Colonic mucosa (tissue), 4 donors: ENCODE data around the gene KIF1A. TPM values are rescaled to one million over a fixed set of nuclear protein-coding genes. Genes with fewer than 3 reads are reported as not detected.

Experiments used
- DNase-seq: peaks from one replicate; pipeline ENCODE4 v3.0.0-alpha.2; 2020
- H3K27ac ChIP-seq: fragments of 200-600 bp; one replicate; pipeline ENCODE4 v1.8.0; 2021
- H3K27me3 ChIP-seq: fragments of 200-600 bp; one replicate; pipeline ENCODE4 v1.8.0; 2021
- H3K36me3 ChIP-seq: fragments of 200-600 bp; one replicate; pipeline ENCODE4 v1.8.0; 2021
- H3K4me1 ChIP-seq: fragments of 200-600 bp; one replicate; pipeline ENCODE4 v1.8.0; 2021; ENCODE audit warnings: mild to moderate bottlenecking
- H3K4me3 ChIP-seq: fragments of 200-600 bp; one replicate; pipeline ENCODE4 v1.8.0; 2021
- H3K9ac ChIP-seq, 2 donors: one replicate each; pipeline ENCODE4 v1.7.0; 2013; ENCODE audit warnings: control low read depth in 2 of 2, low read depth in 2 of 2, low read length in 2 of 2
- H3K9me3 ChIP-seq: fragments of 200-600 bp; one replicate; pipeline ENCODE4 v1.8.0; 2021
- intact Hi-C: fragments of 100-400 bp; cut with DNase I; formaldehyde crosslinking; loops from one replicate; pipeline ENCODE4 v1.14.1; 2022
- total RNA-seq, 2 donors: library from RNA; stranded (reverse); fragmentation: NEBNext Ultra II Directional in 1 of 2; extraction: Animal tissue kit (Norgen Biotek cat#: 25700) in 1 of 2; gene quantifications; one replicate each; pipeline ENCODE4 v1.2.1, GENCODE V29; 2021
- TF ChIP-seq, protein P1 (sequence below): fragments of 200-600 bp; IDR thresholded peaks from one replicate; pipeline ENCODE4 v1.8.0; 2022; ENCODE audit warnings: antibody characterized with exemption, mild to moderate bottlenecking
- donor health status: healthy.
- donor health status: DM: no; HTN: no; CAD: no.
- donor health status: DM: no; HTN: no; CAD: no.

The KIF1A gene
- total RNA-seq, 2 donors from 2014 or later, result 1.9 to 4.3 TPM

DNA sequence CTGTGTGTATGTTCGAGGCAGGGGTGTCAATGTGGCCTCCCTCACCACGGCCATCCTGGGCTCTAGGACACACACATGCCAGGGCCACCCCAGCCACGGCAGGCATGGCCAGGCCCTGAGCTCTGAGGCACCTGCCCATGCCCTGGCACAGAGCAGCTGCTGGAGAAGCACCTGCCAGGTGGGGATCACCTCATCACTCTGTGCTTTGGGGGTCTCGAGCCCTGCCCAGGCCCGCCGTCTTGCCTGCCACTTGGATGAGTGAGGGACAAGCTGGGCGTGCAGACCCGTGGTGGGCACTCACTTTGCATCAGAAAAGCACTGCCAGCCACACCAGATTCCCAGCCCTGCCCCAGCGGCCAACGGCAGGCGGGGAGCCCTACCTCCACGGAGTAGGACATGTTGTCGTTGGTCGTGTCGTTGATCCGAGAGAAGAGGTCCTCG lies 33.1 kb downstream of the KIF1A start:
- Histone ChIP-seq H3K9me3 (no peaks in the 10 kb centered on the region), H3K36me3 (no peaks in the 10 kb centered on the region), H3K27me3 (no peaks in the 10 kb centered on the region), H3K9ac (no peak overlapping the region), H3K4me1 (no peaks in the 10 kb centered on the region), H3K4me3 (no peak overlapping the region), H3K27ac (no peak overlapping the region)
- no peak for DNase-seq
- intact Hi-C loops, result no loop called here
- TF ChIP-seq, protein P1, sequence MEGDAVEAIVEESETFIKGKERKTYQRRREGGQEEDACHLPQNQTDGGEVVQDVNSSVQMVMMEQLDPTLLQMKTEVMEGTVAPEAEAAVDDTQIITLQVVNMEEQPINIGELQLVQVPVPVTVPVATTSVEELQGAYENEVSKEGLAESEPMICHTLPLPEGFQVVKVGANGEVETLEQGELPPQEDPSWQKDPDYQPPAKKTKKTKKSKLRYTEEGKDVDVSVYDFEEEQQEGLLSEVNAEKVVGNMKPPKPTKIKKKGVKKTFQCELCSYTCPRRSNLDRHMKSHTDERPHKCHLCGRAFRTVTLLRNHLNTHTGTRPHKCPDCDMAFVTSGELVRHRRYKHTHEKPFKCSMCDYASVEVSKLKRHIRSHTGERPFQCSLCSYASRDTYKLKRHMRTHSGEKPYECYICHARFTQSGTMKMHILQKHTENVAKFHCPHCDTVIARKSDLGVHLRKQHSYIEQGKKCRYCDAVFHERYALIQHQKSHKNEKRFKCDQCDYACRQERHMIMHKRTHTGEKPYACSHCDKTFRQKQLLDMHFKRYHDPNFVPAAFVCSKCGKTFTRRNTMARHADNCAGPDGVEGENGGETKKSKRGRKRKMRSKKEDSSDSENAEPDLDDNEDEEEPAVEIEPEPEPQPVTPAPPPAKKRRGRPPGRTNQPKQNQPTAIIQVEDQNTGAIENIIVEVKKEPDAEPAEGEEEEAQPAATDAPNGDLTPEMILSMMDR, result no peak

DNA sequence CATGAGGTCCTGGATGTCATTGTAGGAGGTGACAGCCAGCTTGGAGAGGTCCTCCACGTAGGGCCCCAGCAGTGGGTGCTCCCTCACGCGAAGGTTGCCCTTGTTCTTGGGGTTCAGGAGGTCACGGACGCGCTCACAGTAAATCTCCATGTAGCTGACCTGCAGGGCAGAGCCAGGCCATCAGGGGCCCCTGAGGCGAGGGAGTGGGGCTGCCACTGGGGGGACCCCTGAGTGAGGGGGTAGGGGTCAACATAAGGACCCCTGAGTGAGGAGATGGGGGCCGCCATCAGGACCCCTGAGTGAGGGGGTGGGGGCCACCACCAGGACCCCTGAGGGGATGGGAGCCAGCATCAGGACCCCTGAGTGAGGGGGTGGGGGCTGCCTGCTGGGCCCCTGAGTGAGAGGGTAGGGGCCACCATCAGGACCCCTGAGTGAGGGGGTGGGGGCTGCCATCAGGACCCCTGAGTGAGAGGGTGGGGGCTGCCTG lies 33.6 kb downstream of the KIF1A start:
- no peaks in the 10 kb centered on the region for H3K36me3 ChIP-seq
- intact Hi-C loops, result no loop called here
- no peaks in the 10 kb centered on the region for H3K9me3 ChIP-seq
- no peak for DNase-seq
- H3K4me1 ChIP-seq, result no peaks in the 10 kb centered on the region
- H3K4me3 ChIP-seq, result no peak overlapping the region
- no peak overlapping the region for H3K9ac ChIP-seq
- H3K27ac ChIP-seq, result no peak overlapping the region
- H3K27me3 ChIP-seq, result no peaks in the 10 kb centered on the region
- TF ChIP-seq, protein P1, result no peak

DNA sequence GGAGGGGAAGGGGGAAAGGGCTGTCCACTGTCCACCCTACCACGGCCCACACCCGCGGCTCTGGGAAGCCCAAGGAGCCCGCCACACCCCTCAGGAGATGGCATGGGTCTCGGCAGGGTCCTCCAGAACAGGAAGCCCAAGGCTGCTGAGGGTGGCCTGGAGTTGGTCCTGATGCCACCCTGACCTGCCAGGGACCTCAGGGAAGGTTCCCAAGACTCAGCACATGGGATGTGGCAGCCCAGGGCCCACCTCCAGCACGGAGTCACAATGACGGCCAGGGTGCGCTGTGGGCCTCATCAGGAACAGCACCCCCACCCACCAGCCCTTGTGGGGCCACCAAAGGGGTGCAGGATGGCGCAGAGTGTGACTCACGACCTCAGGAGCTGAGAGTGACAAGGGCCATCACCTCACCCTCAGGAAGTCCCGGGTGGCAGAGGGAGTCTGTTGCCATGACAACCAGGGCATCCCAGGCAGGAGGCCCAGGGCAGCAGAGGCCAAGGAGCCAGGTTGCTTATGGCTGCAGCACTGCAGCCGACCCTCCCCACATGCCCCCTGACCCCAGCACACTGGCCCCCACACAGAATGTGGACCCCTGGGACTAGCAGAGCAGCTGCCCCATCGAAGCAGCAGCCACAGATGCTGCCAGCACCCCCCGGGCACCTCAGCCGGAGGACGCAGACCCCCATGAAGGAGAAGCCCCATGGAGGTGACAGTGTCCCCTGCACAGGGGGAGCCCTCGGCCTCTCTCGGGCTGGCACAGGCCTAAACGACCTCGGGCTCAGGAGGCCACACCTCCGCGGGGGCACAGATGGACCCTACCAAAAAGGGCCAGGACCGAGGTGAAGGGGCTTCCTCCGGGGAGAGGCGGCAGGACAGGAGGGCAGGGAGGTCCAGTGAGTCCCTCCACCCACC lies 34.3 kb downstream of the KIF1A start:
- Histone ChIP-seq H3K4me1 (no peaks in the 10 kb centered on the region), H3K9ac (no peak overlapping the region), H3K27me3 (no peaks in the 10 kb centered on the region), H3K4me3 (no peak overlapping the region), H3K36me3 (no peaks in the 10 kb centered on the region), H3K9me3 (no peaks in the 10 kb centered on the region), H3K27ac (no peak overlapping the region)
- DNase-seq, result no peak
- intact Hi-C loops, result no loop called here
- TF ChIP-seq, protein P1, result no peak

DNA sequence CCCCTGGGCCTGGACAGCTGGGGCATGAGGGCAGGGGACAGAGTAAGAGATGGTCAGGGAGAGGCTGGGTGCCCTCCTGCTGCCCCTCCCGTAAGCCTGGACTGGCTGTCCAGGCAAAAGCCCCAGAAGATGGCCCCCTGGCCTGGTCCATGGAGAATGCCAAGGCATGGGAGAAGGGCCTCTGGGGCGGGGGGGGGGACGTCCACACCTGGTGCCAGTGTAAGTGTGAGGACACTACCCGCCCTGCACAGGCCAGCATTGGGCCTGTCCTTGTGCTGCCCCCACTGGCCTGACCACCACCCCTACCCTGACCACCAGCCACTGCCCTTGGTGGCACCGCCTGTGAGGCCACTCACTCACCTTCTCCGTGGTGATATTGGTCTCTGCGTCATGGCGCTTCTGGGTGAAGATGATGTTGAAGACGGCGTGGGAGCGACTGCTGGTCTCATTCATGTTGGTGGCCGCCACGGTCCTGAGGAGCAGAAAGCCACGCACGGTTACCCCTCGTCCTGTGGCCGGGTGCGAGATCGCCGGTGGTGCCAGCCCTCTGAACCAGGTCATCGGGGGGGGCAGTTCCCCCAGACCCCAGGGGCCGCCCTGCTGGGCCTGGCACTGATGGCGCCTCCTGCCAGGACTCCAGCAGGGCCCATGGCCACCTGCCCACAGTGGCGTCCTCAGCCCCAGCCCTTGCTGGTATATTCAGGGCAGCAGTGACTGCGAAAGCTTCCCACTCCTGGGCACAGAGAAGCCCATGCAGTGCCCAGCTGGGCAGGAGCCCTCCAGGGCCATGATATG lies 35.2 kb downstream of the KIF1A start:
- intact Hi-C loops, result no loop called here
- TF ChIP-seq, protein P1, result no peak
- Histone ChIP-seq H3K27me3 (no peaks in the 10 kb centered on the region), H3K9me3 (no peaks in the 10 kb centered on the region), H3K9ac (no peak overlapping the region), H3K27ac (no peak overlapping the region), H3K36me3 (no peaks in the 10 kb centered on the region), H3K4me3 (no peak overlapping the region), H3K4me1 (no peaks in the 10 kb centered on the region)
- DNase-seq, result no peak

DNA sequence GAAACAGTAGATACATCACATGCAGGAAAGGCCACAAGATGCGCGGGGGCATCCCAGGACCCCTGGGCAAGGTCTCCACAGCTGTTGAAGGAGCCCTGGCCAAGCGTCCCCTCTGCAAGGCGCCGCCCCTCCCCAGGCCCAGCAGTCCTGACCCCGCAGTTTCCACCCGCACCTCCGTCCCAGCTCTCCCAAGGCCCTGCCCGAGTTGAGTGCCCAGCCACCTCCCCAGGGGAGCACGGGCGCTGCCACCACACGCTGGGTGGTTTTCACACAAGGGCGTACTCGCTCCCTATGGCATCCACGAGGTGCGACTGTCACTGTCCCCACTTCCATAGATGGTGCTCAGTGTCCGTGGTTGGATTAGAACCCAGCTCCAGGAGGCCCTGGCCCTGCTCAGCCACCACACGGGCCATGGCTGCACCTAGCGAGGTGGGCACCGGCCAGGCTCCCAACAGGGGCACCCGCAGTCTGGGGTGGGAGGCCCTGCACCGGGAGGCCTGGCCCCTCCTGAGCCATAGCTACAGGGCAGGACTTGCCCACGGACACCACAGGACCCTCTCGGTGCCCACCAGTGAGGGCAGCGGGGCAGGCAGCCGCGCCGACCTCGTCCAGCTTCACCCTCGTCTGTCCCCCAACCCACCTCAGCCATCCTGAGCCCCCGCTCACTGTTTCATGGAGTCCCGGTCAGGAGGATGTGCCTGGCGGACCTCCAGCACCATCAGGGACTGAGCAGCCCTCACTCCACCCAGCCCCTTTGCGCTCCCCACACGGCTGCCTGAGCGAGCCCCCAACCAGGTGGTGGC lies 36.0 kb downstream of the KIF1A start:
- no peak for DNase-seq

More for the DNA sequence above, 36.0 kb downstream of the KIF1A start:
- no peaks in the 10 kb centered on the region for H3K36me3 ChIP-seq
- no peaks in the 10 kb centered on the region for H3K9me3 ChIP-seq
- no peaks in the 10 kb centered on the region for H3K4me1 ChIP-seq
- H3K9ac ChIP-seq, result no peak overlapping the region
- no peak overlapping the region for H3K27ac ChIP-seq
- intact Hi-C loops, result no loop called here
- H3K4me3 ChIP-seq, result no peak overlapping the region
- no peaks in the 10 kb centered on the region for H3K27me3 ChIP-seq
- TF ChIP-seq, protein P1, result no peak
